Stimulated activated naive CD4-positive, alpha-beta T cell (primary cell): ENCODE results near the gene TMEM86B.

Experiments
- DNase-seq, 6 experiments: peaks; one replicate each; lab custom pipeline; 2025; lab: John Stamatoyannopoulos, UW

The TMEM86B gene

GRCh38 chr19:55220525-55220924 lies 8.0 kb downstream of the TMEM86B start:
- no peak for DNase-seq

- peak in 5 of 6 experiments; percentile 8 to 24 (median 20) for DNase-seq
These were observed 11.9 kb downstream of the TMEM86B start for GRCh38 chr19:55216461-55217198.

GRCh38 chr19:55213547-55213946 lies 15.0 kb downstream of the TMEM86B start:
- DNase-seq: no peak

- DNase-seq: peak in 2 of 6 experiments; percentile 6 to 23
These were observed 16.1 kb downstream of the TMEM86B start for GRCh38 chr19:55212447-55212846.

GRCh38 chr19:55209693-55210472 lies 18.7 kb downstream of the TMEM86B start:
- no peak for DNase-seq

- peak in 4 of 6 experiments; percentile 31 to 98 (median 96) for DNase-seq
These were observed 19.5 kb downstream of the TMEM86B start, which contains the start of gene PTPRH for GRCh38 chr19:55208880-55209692. Gene PTPRH, minus strand, starts transcription at chr19:55209501. Its CDS starts 68 bp downstream, at chr19:55209433.

- DNase-seq: no peak
These were observed 21.7 kb downstream of the TMEM86B start for GRCh38 chr19:55206664-55207500.

GRCh38 chr19:55202199-55202598 lies 26.4 kb downstream of the TMEM86B start:
- DNase-seq: peak in 1 of 6 experiments; percentile 6

GRCh38 chr19:55199620-55200204 lies 28.9 kb downstream of the TMEM86B start:
- DNase-seq: no peak

GRCh38 chr19:55198651-55199050 lies 29.9 kb downstream of the TMEM86B start:
- no peak for DNase-seq

GRCh38 chr19:55197528-55197927 lies 31.0 kb downstream of the TMEM86B start:
- no peak for DNase-seq

GRCh38 chr19:55196803-55197202 lies 31.8 kb downstream of the TMEM86B start:
- DNase-seq: no peak

- DNase-seq: no peak
These were observed 35.1 kb downstream of the TMEM86B start for GRCh38 chr19:55193481-55193880.

- DNase-seq: no peak
These were observed 39.1 kb downstream of the TMEM86B start for GRCh38 chr19:55189403-55189835.

- DNase-seq: no peak
These were observed 39.9 kb downstream of the TMEM86B start for GRCh38 chr19:55188625-55189024.

GRCh38 chr19:55186080-55186479 lies 42.5 kb downstream of the TMEM86B start:
- no peak for DNase-seq

GRCh38 chr19:55181740-55182139 lies 46.8 kb downstream of the TMEM86B start:
- DNase-seq: no peak

- DNase-seq: peak; percentile 23 to 73 (median 52)
These were observed 48.7 kb downstream of the TMEM86B start, which contains the start of gene SYT5 for GRCh38 chr19:55179606-55180484. Gene SYT5, minus strand, starts transcription at chr19:55180289. Its CDS starts 1,248 bp downstream, at chr19:55179041.

- DNase-seq: peak; percentile 88 to 96 (median 91)
These were observed 49.6 kb downstream of the TMEM86B start for GRCh38 chr19:55178781-55179599.
